Brain microvascular endothelial cell (primary cell): ENCODE results near the gene MYH3.

ENCODE experiments used
- DNase-seq: peaks from one replicate; pipeline ENCODE4 v3.0.0-alpha.2; 2020
- H3K27ac ChIP-seq: fragments of 250-450 bp; sonication (Bioruptor Pico); 2 replicates; pipeline ENCODE4 v1.5.1; 2020; ENCODE audit warnings: mild to moderate bottlenecking, moderate library complexity
- H3K27me3 ChIP-seq: fragments of 250-450 bp; sonication (Bioruptor Pico); replicated peaks from 2 replicates; pipeline ENCODE4 v1.5.1; 2020; ENCODE audit warnings: mild to moderate bottlenecking
- H3K36me3 ChIP-seq: fragments of 250-450 bp; sonication (Bioruptor Pico); replicated peaks from 2 replicates; pipeline ENCODE4 v1.5.1; 2020; ENCODE audit warnings: mild to moderate bottlenecking
- H3K4me3 ChIP-seq: 2 replicates; pipeline ENCODE4 v1.5.1; 2011; ENCODE audit warnings: low read depth, mild to moderate bottlenecking, control low read depth, low read length, moderate library complexity
- CTCF ChIP-seq: IDR thresholded peaks from 2 replicates; pipeline ENCODE4 v1.5.1; 2011; ENCODE audit warnings: low read depth, mild to moderate bottlenecking, moderate library complexity, low read length, control low read depth, inconsistent platforms; ENCODE audit errors: missing control alignments
- in situ Hi-C: cut with HindIII; loops from 2 replicates; pipeline ENCODE4 v1.10.0; 2017; ENCODE audit warnings: low sequenced_read_pairs, low pct_ligation_motif_present

MYH3 gene

GRCh38 chr17:10612957-10613744 is 44.0 kb downstream of the MYH3 start:
- in situ Hi-C loops: no loop called here
- no peak for TF ChIP-seq CTCF
- DNase-seq: no peak
- H3K36me3 ChIP-seq: no peaks in the 10 kb centered on the region
- no peaks in the 10 kb centered on the region for H3K27me3 ChIP-seq
- no peak overlapping the region for H3K27ac ChIP-seq
- H3K4me3 ChIP-seq: no peak overlapping the region

- Histone ChIP-seq H3K36me3 (no peaks in the 10 kb centered on the region), H3K4me3 (no peak overlapping the region), H3K27me3 (no peaks in the 10 kb centered on the region), H3K27ac (no peak overlapping the region)
- DNase-seq: no peak
- TF ChIP-seq CTCF: no peak
- in situ Hi-C loops: no loop called here
These were observed 46.2 kb downstream of the MYH3 start for GRCh38 chr17:10610884-10611283.

- Histone ChIP-seq H3K27ac (no peak overlapping the region), H3K4me3 (no peak overlapping the region), H3K27me3 (no peaks in the 10 kb centered on the region), H3K36me3 (no peaks in the 10 kb centered on the region)
- no peak for DNase-seq
- in situ Hi-C loops: no loop called here
- no peak for TF ChIP-seq CTCF
These were observed 48.9 kb downstream of the MYH3 start for GRCh38 chr17:10608244-10608643.

GRCh38 chr17:10606110-10606509 is 51.0 kb downstream of the MYH3 start:
- Histone ChIP-seq H3K4me3 (no peak overlapping the region), H3K27me3 (no peaks in the 10 kb centered on the region), H3K36me3 (no peaks in the 10 kb centered on the region), H3K27ac (no peak overlapping the region)
- in situ Hi-C loops: no loop called here
- TF ChIP-seq CTCF: no peak
- DNase-seq: no peak

GRCh38 chr17:10605221-10605783 is 51.8 kb downstream of the MYH3 start:
- TF ChIP-seq CTCF: no peak
- in situ Hi-C loops: no loop called here
- no peak overlapping the region for H3K4me3 ChIP-seq
- no peak overlapping the region for H3K27ac ChIP-seq
- H3K36me3 ChIP-seq: no peaks in the 10 kb centered on the region
- no peak for DNase-seq
- no peaks in the 10 kb centered on the region for H3K27me3 ChIP-seq
